ENCODE measurements around the gene FAM174B. TPM values are rescaled to one million over a fixed set of nuclear protein-coding genes. Genes with fewer than 3 reads are reported as not detected.

FAM174B gene
- total RNA-seq, 1 donor from 2014 or later: 57.7 TPM

- intact Hi-C loops (cut with DNase I): no loop called here
- no peak for ATAC-seq
Observed at GRCh38 chr15:92636401-92636907, 19.1 kb downstream of the FAM174B start.

GRCh38 chr15:92634671-92635201 is 20.8 kb downstream of the FAM174B start:
- Histone ChIP-seq H3K4me3 (no peak overlapping the region), H3K27ac (no peak overlapping the region), H3K36me3 (no peaks in the 10 kb centered on the region), H3K9me3 (peaks cover 1% of the 10 kb centered on the region), H3K27me3 (ENCODE audit: low read depth) (no peaks in the 10 kb centered on the region), H3K4me1 (peaks cover 33% of the 10 kb centered on the region)
- TF ChIP-seq CTCF (IDR thresholded peaks at IDR 0.05): no peak
- DNase-seq (no peak), ATAC-seq (no peak)
- intact Hi-C loops (cut with DNase I): no loop called here

More at GRCh38 chr15:92636401-92636907, 19.1 kb downstream of the FAM174B start:
- no peak for DNase-seq
- no peak overlapping the region for H3K4me3 ChIP-seq
- no peaks in the 10 kb centered on the region for H3K36me3 ChIP-seq
- H3K27me3 ChIP-seq (ENCODE audit: low read depth): no peaks in the 10 kb centered on the region
- no peak for TF ChIP-seq CTCF (IDR thresholded peaks at IDR 0.05)
- H3K27ac ChIP-seq: peak overlapping the region; percentile 77
- H3K9me3 ChIP-seq: peaks cover 7% of the 10 kb centered on the region
- H3K4me1 ChIP-seq: peaks cover 33% of the 10 kb centered on the region

GRCh38 chr15:92634060-92634459 is 21.5 kb downstream of the FAM174B start:
- intact Hi-C loops (cut with DNase I): no loop called here
- H3K4me1 ChIP-seq: peaks cover 33% of the 10 kb centered on the region
- no peak for DNase-seq

GRCh38 chr15:92633418-92633817 is 22.2 kb downstream of the FAM174B start:
- Histone ChIP-seq H3K9me3 (no peaks in the 10 kb centered on the region), H3K4me1 (peaks cover 28% of the 10 kb centered on the region), H3K27ac (no peak overlapping the region), H3K27me3 (ENCODE audit: low read depth) (no peaks in the 10 kb centered on the region), H3K4me3 (no peak overlapping the region), H3K36me3 (peaks cover 9% of the 10 kb centered on the region)
- ATAC-seq: no peak
- no peak for TF ChIP-seq CTCF (IDR thresholded peaks at IDR 0.05)
- intact Hi-C loops (cut with DNase I): no loop called here
- DNase-seq: no peak

More at GRCh38 chr15:92634060-92634459, 21.5 kb downstream of the FAM174B start:
- Histone ChIP-seq H3K36me3 (peaks cover 4% of the 10 kb centered on the region), H3K27me3 (ENCODE audit: low read depth) (no peaks in the 10 kb centered on the region), H3K9me3 (no peaks in the 10 kb centered on the region), H3K4me3 (no peak overlapping the region), H3K27ac (no peak overlapping the region)
- ATAC-seq: no peak
- no peak for TF ChIP-seq CTCF (IDR thresholded peaks at IDR 0.05)

- peaks cover 9% of the 10 kb centered on the region for H3K36me3 ChIP-seq
- intact Hi-C loops (cut with DNase I): no loop called here
- no peak for TF ChIP-seq CTCF (IDR thresholded peaks at IDR 0.05)
- H3K9me3 ChIP-seq: no peaks in the 10 kb centered on the region
- H3K4me3 ChIP-seq: no peak overlapping the region
- ATAC-seq: no peak
- no peak overlapping the region for H3K27ac ChIP-seq
- H3K4me1 ChIP-seq: peaks cover 23% of the 10 kb centered on the region
- no peaks in the 10 kb centered on the region for H3K27me3 ChIP-seq (ENCODE audit: low read depth)
- DNase-seq: no peak
Observed at GRCh38 chr15:92633001-92633400, 22.6 kb downstream of the FAM174B start.

Data from lower lobe of right lung (tissue), 2 donors.